Panc1 (cell line): ENCODE measurements around the gene TNIK.

Experiments
- POLR2AphosphoS5 ChIP-seq: IDR thresholded peaks from 2 replicates; pipeline ENCODE4 v1.6.1; 2012; ENCODE audit warnings: mild to moderate bottlenecking, low read depth, low read length, moderate library complexity
- SIN3A ChIP-seq: IDR thresholded peaks from 2 replicates; pipeline ENCODE4 v1.6.1; 2012; ENCODE audit warnings: low read depth, mild to moderate bottlenecking, low read length, moderate library complexity, borderline replicate concordance; ENCODE audit not compliant: insufficient read depth
- TCF7L2 ChIP-seq: IDR thresholded peaks from 2 replicates; pipeline ENCODE4 v1.6.1; 2011; ENCODE audit warnings: mild to moderate bottlenecking, low read depth, low read length, inconsistent platforms
- TF ChIP-seq, protein P1 (sequence below): fragments of 450-650 bp; IDR thresholded peaks from 2 replicates; pipeline ENCODE4 v1.5.1; 2017; ENCODE audit warnings: mild to moderate bottlenecking
- TF ChIP-seq, protein P2 (sequence below), 2 experiments: IDR thresholded peaks; 2 replicates each; pipeline ENCODE4 v1.6.1; 2011 to 2012; ENCODE audit warnings: low read depth in 2 of 2, control low read depth in 1 of 2, low read length in 1 of 2, mild to moderate bottlenecking in 1 of 2, moderate library complexity in 1 of 2; ENCODE audit not compliant: insufficient read depth in 1 of 2

DNA sequence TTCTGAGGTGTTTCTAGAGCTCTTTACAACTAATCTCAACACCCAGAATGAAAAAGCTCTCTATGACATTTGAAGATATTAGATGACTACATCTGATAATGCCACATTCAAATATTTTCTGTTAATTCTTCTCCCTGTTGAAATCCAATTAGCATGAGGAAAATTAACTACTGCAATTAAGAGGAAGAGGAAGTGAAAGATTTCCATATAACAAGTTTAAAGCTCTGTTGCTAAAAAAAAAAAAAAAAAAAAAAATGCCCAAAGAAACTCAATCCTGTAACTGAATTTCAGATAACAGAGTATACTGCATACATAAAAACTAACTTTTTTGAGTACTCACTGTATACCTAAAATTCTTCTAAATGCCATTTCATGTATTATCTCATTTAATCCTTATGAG lies 109.8 kb downstream of the TNIK start:
- TF ChIP-seq, protein P1, sequence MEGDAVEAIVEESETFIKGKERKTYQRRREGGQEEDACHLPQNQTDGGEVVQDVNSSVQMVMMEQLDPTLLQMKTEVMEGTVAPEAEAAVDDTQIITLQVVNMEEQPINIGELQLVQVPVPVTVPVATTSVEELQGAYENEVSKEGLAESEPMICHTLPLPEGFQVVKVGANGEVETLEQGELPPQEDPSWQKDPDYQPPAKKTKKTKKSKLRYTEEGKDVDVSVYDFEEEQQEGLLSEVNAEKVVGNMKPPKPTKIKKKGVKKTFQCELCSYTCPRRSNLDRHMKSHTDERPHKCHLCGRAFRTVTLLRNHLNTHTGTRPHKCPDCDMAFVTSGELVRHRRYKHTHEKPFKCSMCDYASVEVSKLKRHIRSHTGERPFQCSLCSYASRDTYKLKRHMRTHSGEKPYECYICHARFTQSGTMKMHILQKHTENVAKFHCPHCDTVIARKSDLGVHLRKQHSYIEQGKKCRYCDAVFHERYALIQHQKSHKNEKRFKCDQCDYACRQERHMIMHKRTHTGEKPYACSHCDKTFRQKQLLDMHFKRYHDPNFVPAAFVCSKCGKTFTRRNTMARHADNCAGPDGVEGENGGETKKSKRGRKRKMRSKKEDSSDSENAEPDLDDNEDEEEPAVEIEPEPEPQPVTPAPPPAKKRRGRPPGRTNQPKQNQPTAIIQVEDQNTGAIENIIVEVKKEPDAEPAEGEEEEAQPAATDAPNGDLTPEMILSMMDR, result no peak
- TF ChIP-seq POLR2AphosphoS5, result no peak
- TF ChIP-seq, protein P2, sequence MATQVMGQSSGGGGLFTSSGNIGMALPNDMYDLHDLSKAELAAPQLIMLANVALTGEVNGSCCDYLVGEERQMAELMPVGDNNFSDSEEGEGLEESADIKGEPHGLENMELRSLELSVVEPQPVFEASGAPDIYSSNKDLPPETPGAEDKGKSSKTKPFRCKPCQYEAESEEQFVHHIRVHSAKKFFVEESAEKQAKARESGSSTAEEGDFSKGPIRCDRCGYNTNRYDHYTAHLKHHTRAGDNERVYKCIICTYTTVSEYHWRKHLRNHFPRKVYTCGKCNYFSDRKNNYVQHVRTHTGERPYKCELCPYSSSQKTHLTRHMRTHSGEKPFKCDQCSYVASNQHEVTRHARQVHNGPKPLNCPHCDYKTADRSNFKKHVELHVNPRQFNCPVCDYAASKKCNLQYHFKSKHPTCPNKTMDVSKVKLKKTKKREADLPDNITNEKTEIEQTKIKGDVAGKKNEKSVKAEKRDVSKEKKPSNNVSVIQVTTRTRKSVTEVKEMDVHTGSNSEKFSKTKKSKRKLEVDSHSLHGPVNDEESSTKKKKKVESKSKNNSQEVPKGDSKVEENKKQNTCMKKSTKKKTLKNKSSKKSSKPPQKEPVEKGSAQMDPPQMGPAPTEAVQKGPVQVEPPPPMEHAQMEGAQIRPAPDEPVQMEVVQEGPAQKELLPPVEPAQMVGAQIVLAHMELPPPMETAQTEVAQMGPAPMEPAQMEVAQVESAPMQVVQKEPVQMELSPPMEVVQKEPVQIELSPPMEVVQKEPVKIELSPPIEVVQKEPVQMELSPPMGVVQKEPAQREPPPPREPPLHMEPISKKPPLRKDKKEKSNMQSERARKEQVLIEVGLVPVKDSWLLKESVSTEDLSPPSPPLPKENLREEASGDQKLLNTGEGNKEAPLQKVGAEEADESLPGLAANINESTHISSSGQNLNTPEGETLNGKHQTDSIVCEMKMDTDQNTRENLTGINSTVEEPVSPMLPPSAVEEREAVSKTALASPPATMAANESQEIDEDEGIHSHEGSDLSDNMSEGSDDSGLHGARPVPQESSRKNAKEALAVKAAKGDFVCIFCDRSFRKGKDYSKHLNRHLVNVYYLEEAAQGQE (IDR thresholded peaks at IDR 0.05; ENCODE audit: insufficient read depth in 1 of 2, low read depth in 2 of 2, low read length in 1 of 2), result no peak
- TF ChIP-seq SIN3A, result no peak
- TF ChIP-seq TCF7L2, result no peak
